Stimulated activated CD4-positive, alpha-beta T cell treated with anti-CD3 and anti-CD28 coated beads, Interleukin-12 subunit alpha, Interleukin-12 subunit beta, amount 100 ng/mL, for 24 hours (primary cell): ENCODE results near the gene MYH14.

Experiments used
- DNase-seq, 2 experiments: peaks; one replicate each; pipeline ENCODE4 v3.0.0-alpha.2; 2020; ENCODE audit warnings: low read depth in 2 of 2

Gene MYH14

GRCh38 chr19:50192463-50193211, 10.8 kb upstream of the MYH14 start:
- DNase-seq, result no peak

GRCh38 chr19:50195224-50195623, 8.2 kb upstream of the MYH14 start:
- no peak for DNase-seq

DNA sequence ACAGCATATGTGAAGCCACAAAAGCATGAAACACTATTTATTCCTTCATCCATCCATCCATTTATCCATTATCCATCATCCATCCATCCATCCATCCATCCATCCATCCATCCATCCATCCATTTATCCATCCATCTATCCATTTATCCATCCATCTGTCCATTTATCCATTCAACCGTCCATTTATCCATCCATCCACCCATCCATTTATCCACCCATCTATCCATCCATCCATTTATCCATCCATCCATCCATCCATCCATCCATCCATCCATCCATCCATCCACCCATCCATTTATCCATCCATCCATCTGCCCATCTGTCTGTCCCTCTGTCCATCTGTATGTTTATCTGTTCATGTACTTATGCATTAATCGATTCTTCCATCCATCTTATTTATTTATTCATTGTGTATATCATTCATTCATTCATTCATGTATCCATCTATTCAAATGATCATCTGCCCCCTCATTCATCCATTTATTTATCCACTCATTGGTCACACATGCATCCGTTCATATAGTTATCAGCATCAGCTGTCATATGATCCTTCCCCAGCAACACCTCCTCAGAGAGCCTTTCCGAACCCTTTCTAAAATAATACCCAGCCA, 7.0 kb upstream of the MYH14 start:
- no peak for DNase-seq

- DNase-seq, result no peak
These were observed 6.1 kb upstream of the MYH14 start for GRCh38 chr19:50197348-50197747.

DNA sequence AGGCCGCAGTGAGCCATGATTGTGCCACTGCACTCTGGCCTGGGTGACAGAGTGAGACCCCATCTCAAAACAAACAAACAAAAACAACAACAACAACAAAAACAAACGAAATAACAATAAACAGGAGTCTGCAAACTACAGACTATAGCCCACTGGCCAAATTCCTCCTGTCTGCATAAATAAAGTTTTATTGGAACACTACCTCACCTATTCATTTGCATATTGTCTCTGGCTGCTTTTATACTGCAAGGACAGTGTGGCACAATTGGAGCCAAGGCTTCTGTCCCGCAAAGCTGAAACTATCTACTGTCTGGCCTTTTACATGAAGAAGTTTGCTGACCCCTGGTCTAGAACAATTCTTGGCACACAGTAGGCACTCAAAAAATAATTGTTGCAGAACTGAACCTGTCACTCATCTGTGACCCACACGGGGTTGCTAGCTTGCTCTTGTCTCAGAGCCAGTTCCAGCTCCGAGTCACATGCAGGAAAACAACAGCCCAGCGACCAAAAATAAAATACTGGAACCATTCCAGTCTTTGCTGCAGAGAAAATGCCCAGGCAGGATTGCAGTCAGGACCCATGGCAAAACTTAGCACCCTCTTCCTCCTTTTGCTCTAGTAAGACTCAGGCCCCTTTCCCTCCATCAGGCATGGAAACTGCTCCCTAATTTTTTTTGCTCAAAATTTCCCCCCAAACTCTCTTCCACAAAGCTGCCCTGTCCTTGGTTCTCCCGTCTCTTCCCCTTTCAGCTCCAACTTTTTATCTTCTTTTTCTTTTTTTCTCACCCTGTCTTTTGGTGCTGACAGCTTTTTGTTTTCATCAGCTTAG, 4.8 kb upstream of the MYH14 start:
- DNase-seq, result no peak

GRCh38 chr19:50199259-50199555, 4.2 kb upstream of the MYH14 start:
- DNase-seq, result no peak

DNA sequence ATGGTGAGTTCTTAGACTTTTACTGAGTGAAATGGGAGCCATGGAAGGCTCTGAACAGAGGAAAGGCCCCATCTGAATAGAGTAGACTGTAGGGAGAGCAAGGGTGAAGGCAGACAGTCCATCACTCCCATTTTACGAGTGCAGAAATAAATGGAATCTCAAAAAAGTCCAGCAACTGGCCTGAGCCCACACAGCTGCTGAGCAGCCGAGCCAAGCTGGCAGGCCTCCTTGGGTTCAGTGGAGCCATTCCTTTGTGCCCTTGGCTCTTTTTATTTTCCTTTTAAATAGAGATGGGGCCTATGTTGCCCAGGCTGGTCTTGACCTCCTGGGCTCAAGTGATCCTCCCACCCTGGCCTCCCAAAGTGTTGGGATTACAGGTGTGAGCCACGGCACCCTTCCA, 1.0 kb upstream of the MYH14 start:
- DNase-seq, result no peak

- no peak for DNase-seq
These were observed 501 bp upstream of the MYH14 start for GRCh38 chr19:50202962-50203280.

DNA sequence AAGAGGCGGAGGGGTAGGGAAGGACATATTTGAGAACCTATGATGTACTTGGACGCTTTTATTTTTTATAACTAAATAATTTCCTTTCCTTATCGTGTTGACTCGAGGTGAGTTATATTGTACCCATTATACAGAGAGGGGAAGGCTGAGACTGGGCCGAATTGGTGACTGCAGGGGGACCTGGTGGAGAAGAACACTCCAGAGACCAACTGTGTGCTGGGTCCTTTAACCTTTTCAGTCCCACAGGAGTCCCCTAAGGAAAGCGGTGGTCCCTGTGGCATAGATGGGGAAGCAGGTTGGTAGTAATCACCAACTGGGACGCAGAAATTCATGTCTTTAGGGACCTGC, 633 bp downstream of the MYH14 start:
- DNase-seq, result no peak

DNA sequence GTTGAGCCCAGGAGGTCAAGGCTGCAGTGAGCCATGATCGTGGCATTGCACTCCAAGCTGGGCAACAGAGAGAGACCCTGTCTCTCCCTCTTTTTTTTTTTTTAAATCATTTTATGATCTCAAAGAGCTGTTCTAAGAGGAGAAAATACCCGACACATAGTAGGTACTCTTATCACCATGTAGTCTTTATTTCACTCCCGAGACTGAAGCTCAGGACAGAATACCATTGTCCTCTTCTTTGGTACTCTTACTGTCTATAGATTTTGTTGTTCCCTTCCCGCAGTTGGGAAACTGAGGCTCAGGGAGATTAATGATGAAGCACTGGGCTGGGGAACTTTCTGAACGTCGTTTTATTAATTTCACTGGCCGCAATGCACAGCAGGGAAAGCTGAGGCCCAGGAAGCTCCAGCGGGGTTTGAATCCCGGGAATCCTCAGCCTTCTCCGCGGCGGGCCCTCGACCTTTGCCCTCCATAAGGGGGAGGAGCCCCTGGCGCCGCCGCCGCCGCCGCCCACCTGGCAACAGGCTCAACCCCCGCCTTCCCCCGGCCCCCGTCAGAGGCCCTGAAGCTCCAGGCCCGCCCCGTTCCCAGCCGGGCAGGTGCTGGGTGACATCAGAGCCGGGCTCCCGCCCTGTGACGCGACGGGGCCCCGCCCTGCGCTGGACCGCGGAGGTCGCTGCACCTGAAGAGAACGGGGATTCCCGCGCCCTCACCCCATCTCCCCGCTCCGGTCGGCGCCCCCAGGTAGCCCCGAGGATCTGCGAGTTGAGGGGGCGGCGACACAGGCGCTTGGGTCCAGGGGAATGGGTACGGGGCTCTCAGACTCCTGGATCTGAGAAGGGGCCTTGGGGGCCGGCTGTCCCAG, 1.6 kb downstream of the MYH14 start:
- DNase-seq, result no peak

GRCh38 chr19:50205681-50206138, 2.3 kb downstream of the MYH14 start:
- no peak for DNase-seq

DNA sequence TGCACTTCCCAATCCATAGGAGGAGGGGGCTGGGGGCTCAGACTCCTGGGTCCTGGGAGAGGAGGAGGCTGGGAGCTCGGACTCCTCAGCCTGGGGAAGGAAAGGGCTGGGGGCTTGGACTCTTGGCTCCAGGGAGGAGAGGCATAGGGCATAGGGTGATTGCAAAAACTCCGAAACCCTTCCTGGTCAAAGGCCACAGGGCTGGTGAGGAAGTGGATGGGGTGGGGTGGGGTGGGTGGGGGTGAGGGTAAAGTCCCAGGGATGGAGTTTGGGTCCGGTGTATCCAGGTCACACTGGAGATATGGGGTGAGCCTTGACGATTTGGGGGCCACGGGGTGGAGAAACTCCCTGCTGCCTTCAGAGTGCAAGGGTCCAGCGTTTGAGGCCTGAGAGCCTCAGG, 2.8 kb downstream of the MYH14 start:
- DNase-seq, result no peak

- DNase-seq, result no peak
These were observed 4.3 kb downstream of the MYH14 start for GRCh38 chr19:50207730-50208129.

DNA sequence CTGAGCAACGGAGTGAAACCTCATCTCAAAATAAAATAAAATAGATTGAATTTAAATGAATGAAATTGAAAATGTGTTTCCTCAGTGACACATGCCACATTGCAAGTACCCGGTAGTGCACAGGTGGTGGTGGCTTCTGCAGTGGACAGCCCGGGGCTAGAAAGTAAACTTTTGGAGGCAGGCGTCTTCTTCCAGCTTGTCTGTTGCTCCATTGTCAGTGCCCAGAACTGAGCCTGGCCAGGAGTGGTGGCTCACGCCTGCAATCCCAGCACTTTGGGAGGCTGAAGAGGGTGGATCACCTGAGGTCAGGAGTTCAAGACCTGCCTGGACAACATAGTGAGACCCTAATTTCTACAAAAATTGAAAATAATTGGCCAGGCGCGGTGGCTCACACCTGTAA, 5.7 kb downstream of the MYH14 start:
- no peak for DNase-seq

DNA sequence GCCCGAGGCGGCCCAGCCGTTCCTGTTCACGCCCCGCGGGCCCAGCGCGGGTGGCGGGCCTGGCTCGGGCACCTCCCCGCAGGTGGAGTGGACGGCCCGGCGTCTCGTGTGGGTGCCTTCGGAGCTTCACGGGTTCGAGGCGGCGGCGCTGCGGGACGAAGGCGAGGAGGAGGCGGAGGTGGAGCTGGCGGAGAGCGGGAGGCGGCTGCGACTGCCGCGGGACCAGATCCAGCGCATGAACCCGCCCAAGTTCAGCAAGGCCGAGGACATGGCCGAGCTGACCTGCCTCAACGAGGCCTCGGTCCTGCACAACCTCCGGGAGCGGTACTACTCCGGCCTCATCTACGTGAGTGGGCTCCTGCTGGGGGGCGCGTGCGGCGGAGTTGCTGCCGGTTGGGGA, 7.0 kb downstream of the MYH14 start:
- no peak for DNase-seq

DNA sequence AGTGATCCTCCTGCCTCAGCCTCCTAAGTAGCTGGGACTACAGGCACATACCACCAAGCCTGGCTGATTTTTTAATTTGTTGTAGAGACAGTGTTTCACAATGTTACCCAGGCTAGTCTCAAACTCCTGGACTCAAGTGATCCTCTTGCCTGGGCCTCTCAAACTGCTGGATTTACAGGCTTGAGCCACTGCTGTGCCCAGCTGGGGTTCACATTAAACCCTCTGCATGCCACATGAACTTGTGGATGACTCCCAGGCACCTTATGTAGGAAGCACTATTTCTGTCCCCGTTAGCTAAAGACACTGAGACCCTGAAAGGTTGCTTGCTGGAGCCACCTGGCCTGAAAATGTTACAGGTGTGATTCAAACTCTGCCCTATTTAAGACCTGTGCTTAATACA, 10.5 kb downstream of the MYH14 start:
- no peak for DNase-seq

GRCh38 chr19:50214699-50215543, 11.5 kb downstream of the MYH14 start:
- DNase-seq, result no peak

DNA sequence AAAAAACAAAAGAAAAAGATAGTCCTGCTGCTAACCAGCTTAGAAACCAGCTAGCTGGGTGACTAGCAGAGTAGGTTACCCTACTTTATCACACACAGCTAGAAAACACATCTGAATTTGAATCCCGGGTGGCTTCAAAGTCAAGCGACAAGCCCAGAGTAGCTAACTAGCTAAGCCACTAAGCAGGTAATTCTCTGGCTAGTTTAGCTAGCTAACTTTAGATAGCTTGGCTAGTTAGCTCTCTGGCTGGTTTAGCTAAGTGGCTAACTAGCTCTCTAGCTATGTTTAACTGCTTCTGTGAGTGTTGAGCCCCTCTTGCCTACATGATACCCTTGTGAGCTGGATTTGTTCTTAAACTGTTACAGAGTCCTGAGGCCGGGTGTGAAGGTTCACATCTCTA, 12.4 kb downstream of the MYH14 start:
- no peak for DNase-seq

GRCh38 chr19:50221087-50221486, 17.7 kb downstream of the MYH14 start:
- no peak for DNase-seq

GRCh38 chr19:50222691-50223438, 19.4 kb downstream of the MYH14 start:
- no peak for DNase-seq

DNA sequence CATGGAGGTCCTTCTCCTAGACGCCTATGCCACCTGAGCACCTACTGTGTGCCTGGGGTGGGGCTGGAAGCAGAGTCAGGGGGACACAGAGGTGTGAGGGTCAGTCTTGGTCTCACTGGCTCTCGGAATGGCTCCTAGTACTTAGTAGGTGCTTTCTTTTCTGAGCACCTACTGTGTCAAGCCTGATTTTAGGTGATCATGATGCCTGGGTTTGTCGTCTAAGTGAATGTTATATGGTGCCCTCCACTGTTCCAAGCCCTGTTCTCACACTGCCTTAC, 20.0 kb downstream of the MYH14 start:
- no peak for DNase-seq
